ENCODE data around the gene C22orf31. TPM values are rescaled to one million over a fixed set of nuclear protein-coding genes. Genes with fewer than 3 reads are reported as not detected.

The C22orf31 gene
- total RNA-seq, 5 donors from 2014 or later (not counting 1 experiment from before 2014, with no cell fraction given), result not detected

DNA sequence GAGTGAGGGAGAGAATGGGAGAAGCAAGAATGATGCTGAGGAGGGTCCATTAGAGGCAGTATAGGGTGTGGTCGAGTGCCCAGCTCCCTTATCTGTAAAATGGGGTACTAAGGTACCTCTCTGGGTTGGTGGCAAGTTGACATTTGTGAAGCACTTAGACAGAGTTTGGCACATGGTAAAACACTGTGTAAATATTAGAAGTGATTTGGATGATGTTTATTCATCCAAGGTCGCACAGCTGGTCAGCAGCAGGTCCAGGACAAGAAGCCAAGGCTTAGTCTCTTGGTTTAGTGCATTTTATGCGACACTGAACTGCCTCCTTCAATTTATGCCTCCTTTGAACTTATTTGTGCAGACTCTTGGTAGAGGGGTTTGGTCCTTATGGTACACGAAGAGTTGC is 30.6 kb upstream of the C22orf31 start:
- Histone ChIP-seq H3K36me3 (ENCODE audit: control insufficient read depth in 2 of 2, extremely low read depth in 1 of 2, insufficient read depth in 1 of 2, low read length in 1 of 2) (no peaks in the 10 kb centered on the region), H3K27me3 (replicated peaks in 1 of 2; ENCODE audit: control insufficient read depth in 2 of 2, extremely low read depth in 1 of 2, insufficient read depth in 2 of 2, low read length in 1 of 2) (peaks cover 0 to 8% of the 10 kb centered on the region in 2 experiments), H3K9me3 (no peaks in the 10 kb centered on the region), H3K4me1 (ENCODE audit: control insufficient read depth in 1 of 2, extremely low read depth in 1 of 2, insufficient read depth in 2 of 2, low read length in 2 of 2) (no peaks in the 10 kb centered on the region), H3K27ac (ENCODE audit: low read length) (no peak overlapping the region), H3K4me3 (ENCODE audit: control insufficient read depth in 1 of 2, extremely low read depth in 1 of 2, low read length in 1 of 2) (no peak overlapping the region)
- Mint-ChIP-seq H3K27me3 (peaks cover 12 to 31% of the 10 kb centered on the region in 2 donors), H3K4me3 (no peak overlapping the region), H3K36me3 (no peaks in the 10 kb centered on the region), H3K27ac (no peak overlapping the region), H3K4me1 (no peaks in the 10 kb centered on the region), H3K9me3 (no peaks in the 10 kb centered on the region)
- POLR2A ChIA-PET, result no interaction called here
- WGBS (ENCODE audit: insufficient coverage), result 69% methylated on average over 2 of the region's 4 CpGs
- ATAC-seq (replicated peaks in 1 of 4), result no peak
- DNase-seq, result no peak
- CTCF ChIA-PET, result no interaction called here

DNA sequence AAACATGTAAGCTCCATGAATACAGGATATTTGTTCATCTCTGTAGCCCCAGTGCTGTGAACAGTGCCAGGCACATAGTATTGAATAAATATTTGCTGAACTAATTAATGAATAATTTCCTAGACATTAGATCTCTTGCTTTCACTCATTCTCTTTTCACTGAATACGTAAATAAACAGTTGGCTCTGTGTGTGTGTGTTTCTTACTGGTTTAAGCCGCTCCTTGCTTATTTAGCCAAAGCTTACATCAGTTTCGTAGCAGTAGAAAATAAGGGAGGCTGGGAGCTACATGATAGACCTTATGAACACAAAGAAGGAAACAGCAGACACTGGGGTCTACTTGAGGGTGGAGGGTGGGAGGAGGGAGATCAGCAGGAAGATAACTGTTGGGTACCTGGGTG is 28.4 kb upstream of the C22orf31 start:
- no peaks in the 10 kb centered on the region for H3K36me3 Mint-ChIP-seq
- no peak overlapping the region for H3K4me3 Mint-ChIP-seq
- no peak overlapping the region for H3K27ac Mint-ChIP-seq
- Histone ChIP-seq H3K9me3 (no peaks in the 10 kb centered on the region), H3K4me1 (ENCODE audit: control insufficient read depth in 1 of 2, extremely low read depth in 1 of 2, insufficient read depth in 2 of 2, low read length in 2 of 2) (no peaks in the 10 kb centered on the region), H3K27ac (ENCODE audit: low read length) (no peak overlapping the region), H3K27me3 (replicated peaks in 1 of 2; ENCODE audit: control insufficient read depth in 2 of 2, extremely low read depth in 1 of 2, insufficient read depth in 2 of 2, low read length in 1 of 2) (peaks cover 0 to 12% of the 10 kb centered on the region in 2 experiments), H3K36me3 (ENCODE audit: control insufficient read depth in 2 of 2, extremely low read depth in 1 of 2, insufficient read depth in 1 of 2, low read length in 1 of 2) (no peaks in the 10 kb centered on the region), H3K4me3 (ENCODE audit: control insufficient read depth in 1 of 2, extremely low read depth in 1 of 2, low read length in 1 of 2) (no peak overlapping the region)
- DNase-seq (no peak), ATAC-seq (replicated peaks in 1 of 4) (no peak)
- POLR2A ChIA-PET, result no interaction called here
- CTCF ChIA-PET, result no interaction called here
- no peaks in the 10 kb centered on the region for H3K9me3 Mint-ChIP-seq
- no peaks in the 10 kb centered on the region for H3K4me1 Mint-ChIP-seq
- no CpG with 5 or more reads among the region's 3 CpGs for WGBS (ENCODE audit: insufficient coverage)
- H3K27me3 Mint-ChIP-seq, result peaks cover 12 to 34% of the 10 kb centered on the region in 2 donors

DNA sequence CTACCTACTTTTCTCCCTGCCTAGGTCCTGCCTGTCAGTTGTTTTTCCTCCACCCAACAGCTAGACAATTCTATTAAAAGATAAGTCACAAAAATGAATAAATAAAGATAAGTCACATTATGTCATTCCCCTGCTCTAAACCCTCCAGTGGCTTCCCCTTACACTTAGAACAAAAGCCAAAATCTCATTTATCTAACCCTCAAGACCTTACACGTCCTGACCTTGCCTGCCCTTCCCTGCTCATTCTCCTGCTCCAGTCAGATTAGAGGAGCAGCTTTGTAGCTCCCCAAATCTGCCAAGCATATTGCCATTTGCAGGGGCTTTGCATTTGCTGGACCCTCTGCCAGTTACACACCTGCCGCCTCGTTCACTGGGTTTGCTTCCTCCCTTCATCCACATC is 27.9 kb upstream of the C22orf31 start:
- H3K27ac ChIP-seq (ENCODE audit: low read length), result no peak overlapping the region
- no peaks in the 10 kb centered on the region for H3K36me3 ChIP-seq (ENCODE audit: control insufficient read depth in 2 of 2, extremely low read depth in 1 of 2, insufficient read depth in 1 of 2, low read length in 1 of 2)
- ChIA-PET POLR2A (no interaction called here), CTCF (interaction anchor here in 1 of 2 donors (0.5 kb wide), 1 partner anchor 15 kb away, joined by 4 read pairs; no protein-coding TSS in a partner anchor)
- Mint-ChIP-seq H3K36me3 (no peaks in the 10 kb centered on the region), H3K4me1 (no peaks in the 10 kb centered on the region), H3K9me3 (no peaks in the 10 kb centered on the region), H3K27ac (no peak overlapping the region), H3K4me3 (no peak overlapping the region), H3K27me3 (peaks cover 12 to 33% of the 10 kb centered on the region in 2 donors)
- no peaks in the 10 kb centered on the region for H3K4me1 ChIP-seq (ENCODE audit: control insufficient read depth in 1 of 2, extremely low read depth in 1 of 2, insufficient read depth in 2 of 2, low read length in 2 of 2)
- 40% methylated on average over 3 of the region's 3 CpGs for WGBS (ENCODE audit: insufficient coverage)
- DNase-seq, result no peak
- no peak for ATAC-seq (replicated peaks in 1 of 4)
- H3K9me3 ChIP-seq, result no peaks in the 10 kb centered on the region
- H3K4me3 ChIP-seq (ENCODE audit: control insufficient read depth in 1 of 2, extremely low read depth in 1 of 2, low read length in 1 of 2), result no peak overlapping the region
- H3K27me3 ChIP-seq (replicated peaks in 1 of 2; ENCODE audit: control insufficient read depth in 2 of 2, extremely low read depth in 1 of 2, insufficient read depth in 2 of 2, low read length in 1 of 2), result peaks cover 0 to 12% of the 10 kb centered on the region in 2 experiments

DNA sequence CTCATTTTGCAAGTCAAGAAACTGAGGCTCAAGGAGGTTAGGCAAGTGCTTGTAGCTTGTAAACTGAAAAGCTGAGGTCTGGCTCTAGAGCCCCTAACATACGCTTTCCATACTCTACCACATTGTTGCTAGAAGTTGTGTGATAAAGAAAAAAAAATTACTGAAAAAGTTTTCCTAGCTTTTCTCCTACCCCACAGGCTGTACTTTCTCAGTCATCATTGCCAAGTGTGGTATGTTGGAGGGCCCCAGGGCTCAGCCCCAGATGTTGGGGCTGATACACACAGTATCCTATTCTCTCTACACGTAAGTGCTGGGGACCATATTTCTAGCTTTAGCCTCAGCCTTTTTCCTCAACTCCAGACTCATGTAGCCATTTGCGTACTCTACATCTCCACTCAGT is 27.2 kb upstream of the C22orf31 start:
- 92% methylated on average over 2 of the region's 3 CpGs for WGBS (ENCODE audit: insufficient coverage)
- CTCF ChIA-PET, result no interaction called here
- no peak for DNase-seq

DNA sequence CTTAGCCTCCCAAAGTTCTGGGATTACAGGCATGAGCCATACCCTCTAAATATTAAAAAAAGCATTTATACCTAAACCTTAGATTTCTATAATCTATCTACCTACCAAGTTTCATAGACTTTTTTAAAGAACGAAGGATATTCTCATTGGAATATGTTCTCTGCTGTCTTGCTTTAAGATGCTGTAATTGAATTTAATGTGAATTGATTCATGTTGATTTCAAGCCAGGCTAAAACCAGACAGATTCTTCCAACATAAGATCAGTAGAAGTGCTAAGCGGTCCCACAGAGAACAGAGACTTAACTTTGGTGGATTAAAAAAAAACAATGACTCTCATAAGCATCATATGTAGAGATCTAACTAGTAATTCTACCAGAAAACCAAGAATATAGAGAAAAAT is 25.4 kb upstream of the C22orf31 start:
- DNase-seq, result no peak
- no peaks in the 10 kb centered on the region for H3K4me1 Mint-ChIP-seq
- H3K27ac ChIP-seq (ENCODE audit: low read length), result no peak overlapping the region
- H3K4me3 Mint-ChIP-seq, result no peak overlapping the region
- H3K4me1 ChIP-seq (ENCODE audit: control insufficient read depth in 1 of 2, extremely low read depth in 1 of 2, insufficient read depth in 2 of 2, low read length in 2 of 2), result no peaks in the 10 kb centered on the region
- H3K36me3 ChIP-seq (ENCODE audit: control insufficient read depth in 2 of 2, extremely low read depth in 1 of 2, insufficient read depth in 1 of 2, low read length in 1 of 2), result no peaks in the 10 kb centered on the region
- no peak for ATAC-seq (replicated peaks in 1 of 4)
- ChIA-PET POLR2A (no interaction called here), CTCF (no interaction called here)
- no peaks in the 10 kb centered on the region for H3K9me3 Mint-ChIP-seq
- H3K9me3 ChIP-seq, result no peaks in the 10 kb centered on the region
- no CpG with 5 or more reads among the region's 2 CpGs for WGBS (ENCODE audit: insufficient coverage)
- no peaks in the 10 kb centered on the region for H3K36me3 Mint-ChIP-seq
- peaks cover 11 to 29% of the 10 kb centered on the region in 2 donors for H3K27me3 Mint-ChIP-seq
- H3K27ac Mint-ChIP-seq, result no peak overlapping the region
- H3K4me3 ChIP-seq (ENCODE audit: control insufficient read depth in 1 of 2, extremely low read depth in 1 of 2, low read length in 1 of 2), result no peak overlapping the region
- peaks cover 0 to 15% of the 10 kb centered on the region in 2 experiments for H3K27me3 ChIP-seq (replicated peaks in 1 of 2; ENCODE audit: control insufficient read depth in 2 of 2, extremely low read depth in 1 of 2, insufficient read depth in 2 of 2, low read length in 1 of 2)

More for the DNA sequence above, 27.2 kb upstream of the C22orf31 start:
- Histone ChIP-seq H3K9me3 (no peaks in the 10 kb centered on the region), H3K27ac (ENCODE audit: low read length) (no peak overlapping the region), H3K36me3 (ENCODE audit: control insufficient read depth in 2 of 2, extremely low read depth in 1 of 2, insufficient read depth in 1 of 2, low read length in 1 of 2) (no peaks in the 10 kb centered on the region), H3K4me1 (ENCODE audit: control insufficient read depth in 1 of 2, extremely low read depth in 1 of 2, insufficient read depth in 2 of 2, low read length in 2 of 2) (no peaks in the 10 kb centered on the region), H3K4me3 (ENCODE audit: control insufficient read depth in 1 of 2, extremely low read depth in 1 of 2, low read length in 1 of 2) (no peak overlapping the region), H3K27me3 (replicated peaks in 1 of 2; ENCODE audit: control insufficient read depth in 2 of 2, extremely low read depth in 1 of 2, insufficient read depth in 2 of 2, low read length in 1 of 2) (peaks cover 0 to 12% of the 10 kb centered on the region in 2 experiments)
- H3K4me3 Mint-ChIP-seq, result no peak overlapping the region
- peaks cover 12 to 33% of the 10 kb centered on the region in 2 donors for H3K27me3 Mint-ChIP-seq
- no peaks in the 10 kb centered on the region for H3K4me1 Mint-ChIP-seq
- ATAC-seq (replicated peaks in 1 of 4), result no peak
- POLR2A ChIA-PET, result no interaction called here
- H3K27ac Mint-ChIP-seq, result no peak overlapping the region
- no peaks in the 10 kb centered on the region for H3K9me3 Mint-ChIP-seq
- H3K36me3 Mint-ChIP-seq, result no peaks in the 10 kb centered on the region

DNA sequence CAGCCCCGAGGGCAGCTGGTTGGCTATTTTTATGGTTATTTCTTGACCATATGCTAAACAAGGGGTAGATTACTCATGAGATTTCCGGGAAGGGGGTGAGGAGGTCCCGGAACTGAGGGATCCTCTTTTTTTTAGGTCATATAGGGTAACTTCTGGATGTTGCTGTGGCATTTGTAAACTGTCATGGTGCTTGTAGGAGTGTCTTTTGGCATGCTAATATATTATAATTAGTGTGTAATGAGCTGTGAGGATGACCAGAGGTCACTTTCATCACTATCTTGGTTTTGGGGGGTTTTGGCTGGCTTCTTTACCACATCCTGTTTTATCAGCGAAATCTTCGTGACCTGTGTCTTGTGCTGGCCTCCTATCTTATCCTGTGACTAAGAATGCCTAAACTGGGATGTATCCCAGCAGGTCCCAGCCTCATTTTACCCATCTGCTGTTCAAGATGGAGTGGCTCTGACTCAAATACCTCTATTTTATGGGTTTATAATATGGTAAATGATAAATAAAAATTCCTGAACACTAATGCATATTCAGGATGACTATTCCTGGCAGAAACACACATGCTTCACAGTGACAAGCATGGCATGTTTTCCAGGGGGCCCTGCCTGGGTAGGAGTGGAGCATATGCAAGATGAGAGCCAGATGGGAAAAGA is 22.4 kb upstream of the C22orf31 start:
- no peak overlapping the region for H3K27ac ChIP-seq (ENCODE audit: low read length)
- peaks cover 0 to 15% of the 10 kb centered on the region in 2 experiments for H3K27me3 ChIP-seq (replicated peaks in 1 of 2; ENCODE audit: control insufficient read depth in 2 of 2, extremely low read depth in 1 of 2, insufficient read depth in 2 of 2, low read length in 1 of 2)
- Mint-ChIP-seq H3K27ac (no peak overlapping the region), H3K9me3 (no peaks in the 10 kb centered on the region), H3K4me1 (no peaks in the 10 kb centered on the region), H3K36me3 (no peaks in the 10 kb centered on the region), H3K4me3 (no peak overlapping the region), H3K27me3 (peaks cover 10 to 17% of the 10 kb centered on the region in 2 donors)
- H3K4me3 ChIP-seq (ENCODE audit: control insufficient read depth in 1 of 2, extremely low read depth in 1 of 2, low read length in 1 of 2), result no peak overlapping the region
- no peaks in the 10 kb centered on the region for H3K36me3 ChIP-seq (ENCODE audit: control insufficient read depth in 2 of 2, extremely low read depth in 1 of 2, insufficient read depth in 1 of 2, low read length in 1 of 2)
- DNase-seq, result no peak
- no peak for ATAC-seq (replicated peaks in 1 of 4)
- no peaks in the 10 kb centered on the region for H3K4me1 ChIP-seq (ENCODE audit: control insufficient read depth in 1 of 2, extremely low read depth in 1 of 2, insufficient read depth in 2 of 2, low read length in 2 of 2)
- WGBS (ENCODE audit: insufficient coverage), result 77% methylated on average over 3 of the region's 5 CpGs
- H3K9me3 ChIP-seq, result no peaks in the 10 kb centered on the region
- POLR2A ChIA-PET, result interaction anchor here in 1 of 2 donors (0.6 kb wide), 1 partner anchor 572 kb away, joined by 3 read pairs; no protein-coding TSS in a partner anchor
- CTCF ChIA-PET, result no interaction called here
